GM12878 (cell line): ENCODE data around the gene SCLT1. TPM values are rescaled to one million over a fixed set of nuclear protein-coding genes. Genes with fewer than 3 reads are reported as not detected.

Experiments
- ATAC-seq: fragments of 200-7000 bp; cut with Tn5 transposase; 3 replicates; pipeline ENCODE4 v1.9.1; 2020; ENCODE audit warnings: mild to moderate bottlenecking, moderate library complexity
- BruUV-seq: library from RNA; stranded (reverse); fragments of 400-500 nt; replicated peaks from 2 replicates; lab custom pipeline; 2021; lab: Mats Ljungman, UMichigan
- CTCF ChIA-PET: fragments of 300-600 bp; sonication (Branson Sonifier 250); formaldehyde crosslinking; extraction: SDS; loops from one replicate; lab custom pipeline; 2021; ENCODE audit warnings: inconsistent platforms; lab: Yijun Ruan, JAX
- POLR2A ChIA-PET: fragments of 350-600 bp; formaldehyde crosslinking; extraction: SDS; loops from one replicate; lab custom pipeline; 2021; ENCODE audit warnings: inconsistent platforms; lab: Charles Lee
- RAD21 ChIA-PET: fragments of 300-600 bp; sonication (Branson Sonifier 250); formaldehyde crosslinking; loops from one replicate; lab custom pipeline; 2023; ENCODE audit warnings: antibody characterized with exemption; ENCODE audit not compliant: unreplicated experiment; lab: Charles Lee
- SMC1A ChIA-PET: fragments of 300-600 bp; sonication (Branson Sonifier 250); formaldehyde crosslinking; loops from one replicate; lab custom pipeline; 2023; ENCODE audit not compliant: unreplicated experiment, uncharacterized antibody; lab: Charles Lee
- DNase-seq: peaks from one replicate; pipeline ENCODE4 v3.0.0-alpha.2; 2011; ENCODE audit warnings: low read depth, low spot score
- FAIRE-seq: peaks from 3 replicates; lab custom pipeline; 2011; peaks lifted over from hg19 to GRCh38; lab: Jason Lieb, UNC
- H2AFZ ChIP-seq: 2 replicates; pipeline ENCODE4 v1.6.0; 2011; ENCODE audit warnings: low read depth, low read length, control low read depth; ENCODE audit not compliant: control insufficient read depth
- H3K27ac ChIP-seq: 2 replicates; pipeline ENCODE4 v1.5.1; 2011; ENCODE audit warnings: control low read depth; ENCODE audit not compliant: control insufficient read depth, insufficient read depth
- H3K27me3 ChIP-seq, 2 experiments: replicated peaks in 1 of 2; 2 replicates each; pipeline versions ENCODE4 v1.6.0 to v1.6.1; 2011; ENCODE audit warnings: low read length in 1 of 2; ENCODE audit not compliant: control insufficient read depth in 2 of 2, insufficient read depth in 2 of 2
- H3K36me3 ChIP-seq, 2 experiments: 2 replicates each; pipeline ENCODE4 v1.5.1; 2011; ENCODE audit warnings: low read length in 1 of 2; ENCODE audit not compliant: control insufficient read depth in 2 of 2, insufficient read depth in 2 of 2
- H3K4me1 ChIP-seq: 2 replicates; pipeline ENCODE4 v1.6.1; 2011; ENCODE audit warnings: mild to moderate bottlenecking, low read length, moderate library complexity, mixed read lengths; ENCODE audit not compliant: control insufficient read depth, insufficient read depth
- H3K4me2 ChIP-seq: 2 replicates; pipeline ENCODE4 v1.6.0; 2011; ENCODE audit warnings: control low read depth; ENCODE audit not compliant: control insufficient read depth, insufficient read depth
- H3K4me3 ChIP-seq: fragments of 200-600 bp; sonication (generic); 2 replicates; pipeline ENCODE4 v1.5.1; 2016
- H3K79me2 ChIP-seq: 2 replicates; pipeline ENCODE4 v1.6.0; 2011; ENCODE audit warnings: low read length; ENCODE audit not compliant: control insufficient read depth, insufficient read depth
- H3K9ac ChIP-seq: 2 replicates; pipeline ENCODE4 v1.8.0; 2011; ENCODE audit warnings: low read length, control low read depth, mixed read lengths; ENCODE audit not compliant: control insufficient read depth, insufficient read depth
- H3K9me3 ChIP-seq: replicated peaks from 3 replicates; pipeline ENCODE4 v1.5.1; 2011; ENCODE audit warnings: mild to moderate bottlenecking, low read length; ENCODE audit not compliant: control insufficient read depth, insufficient read depth
- H4K20me1 ChIP-seq: 2 replicates; pipeline ENCODE4 v1.6.0; 2011; ENCODE audit not compliant: control insufficient read depth, insufficient read depth
- EP300 ChIP-seq, 2 experiments: fragments of 150-350 bp in 1 of 2; IDR thresholded peaks; 2 replicates each; pipeline ENCODE4 v1.6.1; 2011 to 2012; ENCODE audit warnings: low read depth in 2 of 2, low read length in 2 of 2, borderline replicate concordance in 1 of 2, improper control_type of control experiment in 1 of 2, inconsistent platforms in 1 of 2; ENCODE audit not compliant: control insufficient read depth in 1 of 2
- NFXL1 ChIP-seq: fragments of 450-650 bp; IDR thresholded peaks from 2 replicates; pipeline ENCODE4 v1.6.1; 2017; ENCODE audit warnings: antibody characterized with exemption, mild to moderate bottlenecking, borderline replicate concordance
- WGBS: methylation state at CpG from one replicate; pipeline ENCODE4 v1.1.6; 2016; ENCODE audit warnings: low lambda C conversion rate; ENCODE audit not compliant: insufficient replicate concordance, insufficient coverage; ENCODE audit errors: missing lambda C conversion rate; 5-methylcytosine and 5-hydroxymethylcytosine counted together
- in situ Hi-C: fragments of 300-500 bp; cut with MboI; formaldehyde crosslinking; loops from 9 replicates; pipeline ENCODE4 v1.14.3; 2018; ENCODE audit warnings: mixed read lengths
- intact Hi-C: fragments of 100-400 bp; cut with micrococcal nuclease; formaldehyde crosslinking; loops from one replicate; pipeline ENCODE4 v1.14.2; 2022; ENCODE audit not compliant: unreplicated experiment
- polyA plus RNA-seq, 11 experiments: library from polyadenylated mRNA; depleted of rRNA in 4 of 11; unstranded in 6 of 11; stranded (reverse) in 5 of 11; fragments of >200 nt; fragmentation: Nextera tagmentation in 4 of 11; fragmentation: Illumina TruSeq in 1 of 11; extraction: Ambion mirVana in 4 of 11; extraction: Trizol in 1 of 11; gene quantifications; 1 replicate in 1 of 11; 2 replicates in 10 of 11; pipeline versions ENCODE4 v1.2.1 to v1.2.3, GENCODE V29; 2011 to 2016; ENCODE audit warnings: inconsistent platforms in 2 of 11, missing spikeins in 2 of 11, low read depth in 1 of 11
- total RNA-seq, 4 experiments: library from RNA; depleted of rRNA in 3 of 4; stranded (reverse); fragments of >200 nt in 3 of 4; fragmentation: Illumina TruSeq in 1 of 4; extraction: Trizol in 1 of 4; gene quantifications; 2 replicates each; pipeline versions ENCODE4 v1.2.1 to v1.2.3, GENCODE V29; 2013 to 2021
- TF ChIP-seq, protein P1 (sequence below): fragments of 450-650 bp; IDR thresholded peaks from 2 replicates; pipeline ENCODE4 v1.6.1; 2017; ENCODE audit warnings: mild to moderate bottlenecking, low read depth, inconsistent platforms; ENCODE audit not compliant: poor library complexity, severe bottlenecking
- TF ChIP-seq, protein P2 (sequence below): fragments of 450-650 bp; formaldehyde crosslinking; IDR thresholded peaks from 2 replicates; pipeline ENCODE4 v1.5.0; 2022; ENCODE audit warnings: mild to moderate bottlenecking, missing genetic modification characterization
- TF ChIP-seq, protein P3 (sequence below): IDR thresholded peaks from 2 replicates; pipeline ENCODE4 v1.6.1; 2012; ENCODE audit warnings: improper control_type of control experiment, low read depth, low read length; ENCODE audit not compliant: insufficient replicate concordance

The SCLT1 gene
- total and polyA plus RNA-seq, 10 of the 15 experiments (the other 5 are each of a cell fraction or from before 2014, with no cell fraction given) = 7.8 to 31.4 (median 19.6) TPM

DNA sequence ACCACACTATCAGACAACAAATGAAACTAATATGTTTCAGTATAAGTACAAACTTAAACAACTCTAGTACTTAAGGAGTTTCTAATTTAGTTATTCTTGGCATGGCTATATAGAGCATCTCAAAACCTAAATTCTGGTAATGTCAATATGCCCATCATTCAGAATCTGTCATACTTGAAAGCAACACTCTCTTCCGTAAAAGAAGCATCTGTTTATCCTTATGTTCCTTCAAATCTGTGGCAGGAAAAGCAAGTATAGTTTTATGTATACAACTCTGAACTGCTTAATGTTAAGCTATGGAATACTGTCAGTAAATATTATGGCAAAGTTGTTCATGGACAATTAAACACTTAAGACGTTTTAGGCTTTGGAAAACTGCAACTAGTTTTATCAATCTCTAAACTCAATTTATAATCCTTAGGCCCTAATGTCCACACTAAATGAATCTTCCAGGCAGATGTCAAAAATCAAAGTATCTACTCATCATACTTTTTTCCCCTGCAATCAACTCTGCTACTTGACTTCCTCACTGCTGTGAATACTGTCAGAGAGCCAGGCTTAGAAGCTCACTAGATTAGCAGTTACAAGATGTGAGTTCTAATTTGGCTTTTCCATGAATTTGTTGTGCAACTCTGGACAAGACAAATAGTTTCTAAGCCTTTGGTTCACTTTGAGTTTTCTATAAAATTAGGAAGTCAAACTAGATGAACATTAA lies 109.4 kb downstream of the SCLT1 start (continued):
- TF ChIP-seq NFXL1 = no peak
- TF ChIP-seq, all 136 proteins: peak for 0

DNA sequence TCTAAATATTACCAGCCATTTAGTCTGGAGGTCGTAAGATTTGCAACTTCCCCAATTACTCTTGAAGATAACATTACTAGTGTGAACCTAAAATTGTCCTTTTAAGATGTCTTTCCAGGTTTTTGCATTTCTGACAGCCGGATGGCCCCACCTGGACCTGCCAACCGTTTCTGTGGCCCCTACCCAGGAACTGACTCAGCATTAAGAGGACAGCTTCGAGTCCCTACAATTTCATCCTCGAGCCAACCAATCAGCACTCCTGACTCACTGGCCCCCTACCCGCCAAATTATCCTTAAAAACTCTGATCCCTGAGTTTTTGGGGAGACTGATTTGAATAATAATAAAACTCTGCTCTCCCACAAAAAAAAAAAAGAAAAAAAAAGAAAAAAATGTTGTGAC lies 112.0 kb downstream of the SCLT1 start:
- FAIRE-seq = no peak
- no peak overlapping the region for H2AFZ ChIP-seq
- DNase-seq = no peak
- BruUV-seq = no TSS peak
- ATAC-seq = no peak
- no peak overlapping the region for H3K4me2 ChIP-seq
- H3K9ac ChIP-seq = no peak overlapping the region
- no peaks in the 10 kb centered on the region; a peak in 1 of 4 replicates for H3K36me3 ChIP-seq
- SMC1A ChIA-PET = interaction anchor here (1.3 kb wide), 1 partner anchor 12 kb away, joined by 3 read pairs; no protein-coding TSS in a partner anchor
- intact Hi-C loops = no loop called here
- in situ Hi-C loops = no loop called here
- RAD21 ChIA-PET = no interaction called here
- no peaks in the 10 kb centered on the region for H3K79me2 ChIP-seq
- no peaks in the 10 kb centered on the region for H3K27me3 ChIP-seq
- no peak overlapping the region for H3K4me3 ChIP-seq
- H4K20me1 ChIP-seq = no peaks in the 10 kb centered on the region
- H3K9me3 ChIP-seq = no peaks in the 10 kb centered on the region
- H3K4me1 ChIP-seq = no peaks in the 10 kb centered on the region
- 94% methylated on average over 6 of the region's 6 CpGs for WGBS
- CTCF ChIA-PET = interaction anchor here (1.4 kb wide), 1 partner anchor 118 kb away, joined by 4 read pairs; no protein-coding TSS in a partner anchor
- H3K27ac ChIP-seq = no peak overlapping the region
- POLR2A ChIA-PET = no interaction called here
- TF ChIP-seq, protein P1, sequence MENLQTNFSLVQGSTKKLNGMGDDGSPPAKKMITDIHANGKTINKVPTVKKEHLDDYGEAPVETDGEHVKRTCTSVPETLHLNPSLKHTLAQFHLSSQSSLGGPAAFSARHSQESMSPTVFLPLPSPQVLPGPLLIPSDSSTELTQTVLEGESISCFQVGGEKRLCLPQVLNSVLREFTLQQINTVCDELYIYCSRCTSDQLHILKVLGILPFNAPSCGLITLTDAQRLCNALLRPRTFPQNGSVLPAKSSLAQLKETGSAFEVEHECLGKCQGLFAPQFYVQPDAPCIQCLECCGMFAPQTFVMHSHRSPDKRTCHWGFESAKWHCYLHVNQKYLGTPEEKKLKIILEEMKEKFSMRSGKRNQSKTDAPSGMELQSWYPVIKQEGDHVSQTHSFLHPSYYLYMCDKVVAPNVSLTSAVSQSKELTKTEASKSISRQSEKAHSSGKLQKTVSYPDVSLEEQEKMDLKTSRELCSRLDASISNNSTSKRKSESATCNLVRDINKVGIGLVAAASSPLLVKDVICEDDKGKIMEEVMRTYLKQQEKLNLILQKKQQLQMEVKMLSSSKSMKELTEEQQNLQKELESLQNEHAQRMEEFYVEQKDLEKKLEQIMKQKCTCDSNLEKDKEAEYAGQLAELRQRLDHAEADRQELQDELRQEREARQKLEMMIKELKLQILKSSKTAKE = no peak
- TF ChIP-seq, protein P2, sequence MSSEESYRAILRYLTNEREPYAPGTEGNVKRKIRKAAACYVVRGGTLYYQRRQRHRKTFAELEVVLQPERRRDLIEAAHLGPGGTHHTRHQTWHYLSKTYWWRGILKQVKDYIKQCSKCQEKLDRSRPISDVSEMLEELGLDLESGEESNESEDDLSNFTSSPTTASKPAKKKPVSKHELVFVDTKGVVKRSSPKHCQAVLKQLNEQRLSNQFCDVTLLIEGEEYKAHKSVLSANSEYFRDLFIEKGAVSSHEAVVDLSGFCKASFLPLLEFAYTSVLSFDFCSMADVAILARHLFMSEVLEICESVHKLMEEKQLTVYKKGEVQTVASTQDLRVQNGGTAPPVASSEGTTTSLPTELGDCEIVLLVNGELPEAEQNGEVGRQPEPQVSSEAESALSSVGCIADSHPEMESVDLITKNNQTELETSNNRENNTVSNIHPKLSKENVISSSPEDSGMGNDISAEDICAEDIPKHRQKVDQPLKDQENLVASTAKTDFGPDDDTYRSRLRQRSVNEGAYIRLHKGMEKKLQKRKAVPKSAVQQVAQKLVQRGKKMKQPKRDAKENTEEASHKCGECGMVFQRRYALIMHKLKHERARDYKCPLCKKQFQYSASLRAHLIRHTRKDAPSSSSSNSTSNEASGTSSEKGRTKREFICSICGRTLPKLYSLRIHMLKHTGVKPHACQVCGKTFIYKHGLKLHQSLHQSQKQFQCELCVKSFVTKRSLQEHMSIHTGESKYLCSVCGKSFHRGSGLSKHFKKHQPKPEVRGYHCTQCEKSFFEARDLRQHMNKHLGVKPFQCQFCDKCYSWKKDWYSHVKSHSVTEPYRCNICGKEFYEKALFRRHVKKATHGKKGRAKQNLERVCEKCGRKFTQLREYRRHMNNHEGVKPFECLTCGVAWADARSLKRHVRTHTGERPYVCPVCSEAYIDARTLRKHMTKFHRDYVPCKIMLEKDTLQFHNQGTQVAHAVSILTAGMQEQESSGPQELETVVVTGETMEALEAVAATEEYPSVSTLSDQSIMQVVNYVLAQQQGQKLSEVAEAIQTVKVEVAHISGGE (CRISPR knock-in tag) = no peak
- TF ChIP-seq, protein P3, sequence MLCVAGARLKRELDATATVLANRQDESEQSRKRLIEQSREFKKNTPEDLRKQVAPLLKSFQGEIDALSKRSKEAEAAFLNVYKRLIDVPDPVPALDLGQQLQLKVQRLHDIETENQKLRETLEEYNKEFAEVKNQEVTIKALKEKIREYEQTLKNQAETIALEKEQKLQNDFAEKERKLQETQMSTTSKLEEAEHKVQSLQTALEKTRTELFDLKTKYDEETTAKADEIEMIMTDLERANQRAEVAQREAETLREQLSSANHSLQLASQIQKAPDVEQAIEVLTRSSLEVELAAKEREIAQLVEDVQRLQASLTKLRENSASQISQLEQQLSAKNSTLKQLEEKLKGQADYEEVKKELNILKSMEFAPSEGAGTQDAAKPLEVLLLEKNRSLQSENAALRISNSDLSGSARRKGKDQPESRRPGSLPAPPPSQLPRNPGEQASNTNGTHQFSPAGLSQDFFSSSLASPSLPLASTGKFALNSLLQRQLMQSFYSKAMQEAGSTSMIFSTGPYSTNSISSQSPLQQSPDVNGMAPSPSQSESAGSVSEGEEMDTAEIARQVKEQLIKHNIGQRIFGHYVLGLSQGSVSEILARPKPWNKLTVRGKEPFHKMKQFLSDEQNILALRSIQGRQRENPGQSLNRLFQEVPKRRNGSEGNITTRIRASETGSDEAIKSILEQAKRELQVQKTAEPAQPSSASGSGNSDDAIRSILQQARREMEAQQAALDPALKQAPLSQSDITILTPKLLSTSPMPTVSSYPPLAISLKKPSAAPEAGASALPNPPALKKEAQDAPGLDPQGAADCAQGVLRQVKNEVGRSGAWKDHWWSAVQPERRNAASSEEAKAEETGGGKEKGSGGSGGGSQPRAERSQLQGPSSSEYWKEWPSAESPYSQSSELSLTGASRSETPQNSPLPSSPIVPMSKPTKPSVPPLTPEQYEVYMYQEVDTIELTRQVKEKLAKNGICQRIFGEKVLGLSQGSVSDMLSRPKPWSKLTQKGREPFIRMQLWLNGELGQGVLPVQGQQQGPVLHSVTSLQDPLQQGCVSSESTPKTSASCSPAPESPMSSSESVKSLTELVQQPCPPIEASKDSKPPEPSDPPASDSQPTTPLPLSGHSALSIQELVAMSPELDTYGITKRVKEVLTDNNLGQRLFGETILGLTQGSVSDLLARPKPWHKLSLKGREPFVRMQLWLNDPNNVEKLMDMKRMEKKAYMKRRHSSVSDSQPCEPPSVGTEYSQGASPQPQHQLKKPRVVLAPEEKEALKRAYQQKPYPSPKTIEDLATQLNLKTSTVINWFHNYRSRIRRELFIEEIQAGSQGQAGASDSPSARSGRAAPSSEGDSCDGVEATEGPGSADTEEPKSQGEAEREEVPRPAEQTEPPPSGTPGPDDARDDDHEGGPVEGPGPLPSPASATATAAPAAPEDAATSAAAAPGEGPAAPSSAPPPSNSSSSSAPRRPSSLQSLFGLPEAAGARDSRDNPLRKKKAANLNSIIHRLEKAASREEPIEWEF = no peak
- TF ChIP-seq EP300 (IDR thresholded peaks at IDR 0.05; ENCODE audit: borderline replicate concordance in 1 of 2, control insufficient read depth in 1 of 2, low read depth in 2 of 2, low read length in 2 of 2) = no peak
